GM12801 (cell line): Measurements from ENCODE around the gene TMEM221.

Experiments
- TF ChIP-seq, protein P1 (sequence below): IDR thresholded peaks from one replicate; pipeline ENCODE4 v1.5.1; 2011; ENCODE audit warnings: control low read depth; ENCODE audit not compliant: insufficient read length; ENCODE audit errors: extremely low read depth

TMEM221 gene

GRCh38 chr19:17481986-17482385, 33.5 kb upstream of the TMEM221 start:
- TF ChIP-seq, protein P1, sequence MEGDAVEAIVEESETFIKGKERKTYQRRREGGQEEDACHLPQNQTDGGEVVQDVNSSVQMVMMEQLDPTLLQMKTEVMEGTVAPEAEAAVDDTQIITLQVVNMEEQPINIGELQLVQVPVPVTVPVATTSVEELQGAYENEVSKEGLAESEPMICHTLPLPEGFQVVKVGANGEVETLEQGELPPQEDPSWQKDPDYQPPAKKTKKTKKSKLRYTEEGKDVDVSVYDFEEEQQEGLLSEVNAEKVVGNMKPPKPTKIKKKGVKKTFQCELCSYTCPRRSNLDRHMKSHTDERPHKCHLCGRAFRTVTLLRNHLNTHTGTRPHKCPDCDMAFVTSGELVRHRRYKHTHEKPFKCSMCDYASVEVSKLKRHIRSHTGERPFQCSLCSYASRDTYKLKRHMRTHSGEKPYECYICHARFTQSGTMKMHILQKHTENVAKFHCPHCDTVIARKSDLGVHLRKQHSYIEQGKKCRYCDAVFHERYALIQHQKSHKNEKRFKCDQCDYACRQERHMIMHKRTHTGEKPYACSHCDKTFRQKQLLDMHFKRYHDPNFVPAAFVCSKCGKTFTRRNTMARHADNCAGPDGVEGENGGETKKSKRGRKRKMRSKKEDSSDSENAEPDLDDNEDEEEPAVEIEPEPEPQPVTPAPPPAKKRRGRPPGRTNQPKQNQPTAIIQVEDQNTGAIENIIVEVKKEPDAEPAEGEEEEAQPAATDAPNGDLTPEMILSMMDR: no peak

DNA sequence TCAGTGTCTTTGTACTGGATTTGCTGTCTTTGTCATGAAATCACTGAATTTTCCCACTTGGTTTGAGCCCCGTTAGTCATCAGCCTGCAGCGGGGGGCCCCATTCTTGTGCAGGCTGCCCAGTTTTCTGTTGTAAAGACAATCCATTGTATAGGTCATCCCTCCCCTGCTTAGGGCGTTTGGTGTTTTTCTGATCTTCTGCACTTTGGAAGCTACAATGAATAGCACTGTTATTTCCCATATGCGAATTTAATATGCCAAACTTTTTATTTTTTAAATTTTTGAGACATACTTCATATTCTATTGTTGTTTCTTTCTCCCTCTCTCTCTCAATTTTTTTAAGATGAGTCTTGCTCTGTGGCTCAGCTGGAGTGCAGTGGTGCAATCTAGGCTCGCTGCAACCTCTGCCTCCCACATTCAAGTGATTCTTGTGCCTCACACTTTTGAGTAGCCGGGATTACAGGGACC, 30.9 kb upstream of the TMEM221 start:
- TF ChIP-seq, protein P1: no peak

- TF ChIP-seq, protein P1: no peak
Measured at GRCh38 chr19:17475541-17476115, 27.2 kb upstream of the TMEM221 start.

DNA sequence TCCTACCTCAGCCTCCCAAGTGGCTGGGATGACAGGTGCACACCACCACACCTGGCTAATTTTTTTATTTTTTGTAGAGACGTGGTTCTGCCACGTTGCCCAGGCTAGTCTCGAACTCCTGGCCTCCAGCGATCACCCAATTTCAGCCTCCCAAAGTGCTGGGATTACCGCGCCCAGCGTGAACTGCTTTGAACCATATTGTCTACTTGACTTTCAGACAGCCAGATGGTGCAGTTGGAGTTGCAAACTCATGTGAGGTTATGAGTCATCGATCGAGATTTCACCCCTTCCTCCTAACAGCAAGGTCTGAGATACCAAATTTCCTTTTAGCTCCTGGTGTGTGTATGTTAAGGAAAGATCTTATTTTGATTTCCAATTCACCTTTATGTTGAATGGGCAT, 24.6 kb upstream of the TMEM221 start:
- TF ChIP-seq, protein P1: no peak

- TF ChIP-seq, protein P1: no peak
Measured at GRCh38 chr19:17471410-17472125, 23.1 kb upstream of the TMEM221 start.

DNA sequence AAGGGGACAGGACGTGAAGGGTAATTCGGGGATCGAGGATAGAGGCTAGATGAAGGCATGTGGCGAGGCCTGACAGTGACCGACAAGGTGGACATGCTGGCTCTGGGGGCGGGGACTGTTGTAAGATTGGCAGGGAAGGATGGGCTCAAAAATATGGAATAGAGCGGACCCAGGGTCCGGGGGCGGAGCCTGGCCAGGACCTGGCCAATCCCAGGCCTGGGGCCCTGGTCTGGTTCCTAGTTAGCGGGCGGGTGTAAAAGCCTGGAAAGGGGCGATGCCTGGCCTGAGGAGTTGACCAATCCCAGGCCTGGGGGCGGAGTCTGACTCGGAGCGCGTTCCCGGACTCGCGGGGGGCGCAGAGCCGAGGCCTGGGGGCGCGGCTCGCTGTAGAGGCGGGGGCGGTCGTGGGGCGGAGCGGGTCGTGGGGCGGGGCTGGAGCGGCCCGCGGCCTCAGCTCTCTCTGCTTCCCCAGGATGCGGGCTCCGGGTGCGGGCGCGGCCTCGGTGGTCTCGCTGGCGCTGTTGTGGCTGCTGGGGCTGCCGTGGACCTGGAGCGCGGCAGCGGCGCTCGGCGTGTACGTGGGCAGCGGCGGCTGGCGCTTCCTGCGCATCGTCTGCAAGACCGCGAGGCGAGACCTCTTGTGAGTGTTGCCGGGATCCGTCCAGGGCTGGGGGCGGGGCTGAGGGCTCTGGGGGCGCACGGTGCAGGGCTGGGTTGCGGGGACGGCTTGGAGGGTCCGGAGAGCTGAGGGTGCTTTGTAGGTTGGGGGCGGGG, 21.8 kb upstream of the TMEM221 start, which contains the start of gene SLC27A1:
SLC27A1 (plus strand) TSS at position 457 of the 774 bp plus-strand sequence; CDS start at position 474, 17 bp downstream.
- TF ChIP-seq, protein P1: no peak

GRCh38 chr19:17469481-17470067, 21.1 kb upstream of the TMEM221 start:
- TF ChIP-seq, protein P1: no peak
